HepG2 (cell line): ENCODE results near the gene CHDH. TPM values are rescaled to one million over a fixed set of nuclear protein-coding genes. Genes with fewer than 3 reads are reported as not detected.
A peak's percentile ranks its signal among the peaks of the same experiment; 100 is the strongest.

ENCODE experiments used
- ATRX ChIP-seq: sonication (generic); formaldehyde crosslinking; IDR thresholded peaks from 2 replicates; pipeline ENCODE4 v1.4.0; 2020; ENCODE audit warnings: missing genetic modification reagents, borderline replicate concordance
- CBX2 ChIP-seq, 2 experiments: fragments of 200-600 bp in 1 of 2; sonication (generic); formaldehyde crosslinking in 1 of 2; IDR thresholded peaks; 2 replicates each; pipeline versions ENCODE4 v1.7.0 to v1.8.1; 2018 to 2022; ENCODE audit warnings: low read depth in 2 of 2, low read length in 1 of 2, mild to moderate bottlenecking in 1 of 2, missing genetic modification reagents in 1 of 2
- CENPX ChIP-seq: sonication (generic); formaldehyde crosslinking; IDR thresholded peaks from 2 replicates; pipeline ENCODE4 v1.9.0; 2021; ENCODE audit warnings: mild to moderate bottlenecking, missing genetic modification reagents, moderate library complexity
- GFI1 ChIP-seq: sonication (generic); formaldehyde crosslinking; IDR thresholded peaks from 2 replicates; pipeline ENCODE4 v1.5.0; 2020; ENCODE audit warnings: missing genetic modification reagents, mild to moderate bottlenecking, borderline replicate concordance
- GTF3A ChIP-seq: sonication (generic); formaldehyde crosslinking; conservative IDR thresholded peaks from 2 replicates; pipeline ENCODE4 v1.4.0; 2020; ENCODE audit warnings: mild to moderate bottlenecking, missing genetic modification reagents
- HNRNPL ChIP-seq: fragments of 200-400 bp; formaldehyde crosslinking; IDR thresholded peaks from 2 replicates; pipeline ENCODE4 v1.6.1; 2017; ENCODE audit warnings: mild to moderate bottlenecking, low read depth, low read length
- IKZF4 ChIP-seq: sonication (generic); formaldehyde crosslinking; IDR thresholded peaks from 2 replicates; pipeline ENCODE4 v1.5.1; 2020; ENCODE audit warnings: borderline replicate concordance, mild to moderate bottlenecking, low read depth, missing genetic modification reagents; ENCODE audit errors: not compliant biosample characterization
- POLR2A ChIP-seq, 2 experiments: IDR thresholded peaks; 2 replicates each; pipeline ENCODE4 v1.6.1; 2011; ENCODE audit warnings: low read depth in 2 of 2, low read length in 2 of 2, mild to moderate bottlenecking in 1 of 2, moderate library complexity in 1 of 2; ENCODE audit not compliant: insufficient read depth in 1 of 2
- SIX1 ChIP-seq: sonication (generic); formaldehyde crosslinking; IDR thresholded peaks from 2 replicates; pipeline ENCODE4 v1.4.0; 2020; ENCODE audit warnings: missing genetic modification reagents, borderline replicate concordance
- SMAD3 ChIP-seq: sonication (generic); formaldehyde crosslinking; IDR thresholded peaks from 2 replicates; pipeline ENCODE4 v1.4.0; 2020; ENCODE audit warnings: missing genetic modification reagents
- SOX13 ChIP-seq, 3 experiments: fragments of 450-650 bp in 1 of 3; sonication (generic) in 1 of 3; formaldehyde crosslinking in 1 of 3; IDR thresholded peaks in 2 of 3; conservative IDR thresholded peaks in 1 of 3; 2 replicates each; pipeline versions ENCODE4 v1.5.0 to v1.6.1; 2016 to 2020; ENCODE audit warnings: antibody characterized with exemption in 1 of 3, mild to moderate bottlenecking in 1 of 3, missing compliant biosample characterization in 1 of 3, missing genetic modification reagents in 1 of 3, moderate library complexity in 1 of 3
- U2AF1 ChIP-seq: fragments of 200-400 bp; formaldehyde crosslinking; optimal IDR thresholded peaks from 2 replicates; pipeline ENCODE3; 2017; ENCODE audit warnings: mild to moderate bottlenecking, low read depth, low read length
- ZC3H4 ChIP-seq: sonication (generic); formaldehyde crosslinking; IDR thresholded peaks from 2 replicates; pipeline ENCODE4 v1.4.0; 2020; ENCODE audit warnings: missing genetic modification reagents, borderline replicate concordance
- ZNF205 ChIP-seq: IDR thresholded peaks from 2 replicates; pipeline ENCODE4 v1.6.1; 2018; ENCODE audit warnings: missing biosample characterization, missing genetic modification reagents
- ZNF335 ChIP-seq: sonication (generic); formaldehyde crosslinking; IDR thresholded peaks from 2 replicates; pipeline ENCODE4 v1.4.0; 2020; ENCODE audit warnings: missing genetic modification reagents
- ZNF562 ChIP-seq: sonication (generic); formaldehyde crosslinking; IDR thresholded peaks from 2 replicates; pipeline ENCODE4 v1.8.0; 2022; ENCODE audit warnings: missing genetic modification reagents, borderline replicate concordance
- ZNF768 ChIP-seq: sonication (generic); formaldehyde crosslinking; IDR thresholded peaks from 2 replicates; pipeline ENCODE4 v1.4.0; 2020; ENCODE audit warnings: missing genetic modification reagents
- ZNF777 ChIP-seq: sonication (generic); formaldehyde crosslinking; IDR thresholded peaks from 2 replicates; pipeline ENCODE4 v1.4.0; 2020; ENCODE audit warnings: missing genetic modification reagents
- polyA plus RNA-seq, 8 experiments: library from polyadenylated mRNA; depleted of rRNA in 3 of 8; stranded (reverse) in 7 of 8; unstranded in 1 of 8; fragments of >200 nt; fragmentation: Illumina TruSeq in 4 of 8; extraction: Trizol in 4 of 8; gene quantifications; 2 replicates each; pipeline versions ENCODE4 v1.2.1 to v1.2.3, GENCODE V29; 2011 to 2016; ENCODE audit warnings: low read depth in 4 of 8, missing spikeins in 1 of 8, mixed read lengths in 1 of 8; ENCODE audit not compliant: insufficient read depth in 1 of 8
- total RNA-seq, 5 experiments: library from RNA; depleted of rRNA; stranded (reverse); fragments of >200 nt; fragmentation: Illumina TruSeq; extraction: Trizol; gene quantifications; 2 replicates each; pipeline ENCODE4 v1.2.3, GENCODE V29; 2016; ENCODE audit warnings: low read depth in 1 of 5
- TF ChIP-seq, protein P1 (sequence below): sonication (generic); formaldehyde crosslinking; IDR thresholded peaks from 2 replicates; pipeline ENCODE4 v1.8.1; 2023; ENCODE audit warnings: mild to moderate bottlenecking, inconsistent platforms, moderate library complexity, missing genetic modification reagents, borderline replicate concordance
- TF ChIP-seq, protein P2 (sequence below): sonication (generic); formaldehyde crosslinking; IDR thresholded peaks from 2 replicates; pipeline ENCODE4 v1.4.0; 2020; ENCODE audit warnings: missing genetic modification reagents, borderline replicate concordance
- TF ChIP-seq, protein P3 (sequence below): sonication (generic); formaldehyde crosslinking; IDR thresholded peaks from 2 replicates; pipeline ENCODE4 v1.4.0; 2020; ENCODE audit warnings: missing genetic modification reagents

CHDH gene
- total and polyA plus RNA-seq, 2 of the 13 experiments (the other 11 are each of a cell fraction or from before 2014, with no cell fraction given), result 28.1 to 48.9 TPM

DNA sequence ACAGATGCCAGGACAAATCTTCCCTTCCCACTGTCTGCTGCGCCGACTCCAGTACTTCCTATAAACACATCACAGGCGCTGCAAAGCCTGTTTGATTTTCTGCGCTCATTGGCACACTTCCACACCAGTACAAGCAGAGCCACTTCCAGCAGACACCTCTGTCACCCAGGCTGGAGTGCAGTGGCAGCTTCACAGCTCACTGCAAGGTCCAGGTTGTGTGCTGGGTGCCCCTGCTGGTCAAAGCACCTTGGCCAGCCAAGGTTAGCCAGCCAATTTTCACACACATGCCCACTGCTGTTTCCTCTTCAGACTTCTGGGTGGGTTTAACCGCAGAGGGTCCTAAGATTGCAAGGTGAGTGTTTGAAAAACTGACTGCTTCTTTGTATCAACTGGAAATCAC is 4.9 kb downstream of the CHDH start (continued):
- TF ChIP-seq ZNF205 (CRISPR knock-in tag) (peak; percentile 95), GFI1 (CRISPR knock-in tag) (no peak), IKZF4 (CRISPR knock-in tag) (no peak), SMAD3 (CRISPR knock-in tag) (no peak), POLR2A (IDR thresholded peaks at IDR 0.05; ENCODE audit: insufficient read depth in 1 of 2, low read depth in 2 of 2, low read length in 2 of 2) (peak in 1 of 2 experiments; percentile 37; a peak in 1 of 4 replicates), GTF3A (no peak), ZNF768 (no peak), SIX1 (no peak), SOX13 (IDR thresholded peaks at IDR 0.05) (no peak), SOX13 (CRISPR knock-in tag; conservative IDR thresholded peaks at IDR 0.05 in 1 of 2, IDR thresholded peaks at IDR 0.05 in 1 of 2) (no peak), HNRNPL (peak; percentile 74; the same call in 1 of the 2 replicates), U2AF1 (no peak), ZNF777 (CRISPR knock-in tag) (no peak), CBX2 (IDR thresholded peaks at IDR 0.05; ENCODE audit: low read depth, low read length) (no peak), CBX2 (CRISPR knock-in tag; IDR thresholded peaks at IDR 0.05; ENCODE audit: low read depth) (no peak), ZNF562 (no peak), CENPX (CRISPR knock-in tag) (no peak), ZC3H4 (CRISPR knock-in tag) (no peak), ATRX (no peak), ZNF335 (CRISPR knock-in tag) (no peak)
- TF ChIP-seq, protein P1, sequence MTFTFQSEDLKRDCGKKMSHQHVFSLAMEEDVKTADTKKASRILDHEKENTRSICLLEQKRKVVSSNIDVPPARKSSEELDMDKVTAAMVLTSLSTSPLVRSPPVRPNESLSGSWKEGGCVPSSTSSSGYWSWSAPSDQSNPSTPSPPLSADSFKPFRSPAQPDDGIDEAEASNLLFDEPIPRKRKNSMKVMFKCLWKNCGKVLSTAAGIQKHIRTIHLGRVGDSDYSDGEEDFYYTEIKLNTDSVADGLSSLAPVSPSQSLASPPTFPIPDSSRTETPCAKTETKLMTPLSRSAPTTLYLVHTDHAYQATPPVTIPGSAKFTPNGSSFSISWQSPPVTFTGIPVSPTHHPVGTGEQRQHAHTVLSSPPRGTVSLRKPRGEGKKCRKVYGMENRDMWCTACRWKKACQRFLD, result no peak
- TF ChIP-seq, protein P2, sequence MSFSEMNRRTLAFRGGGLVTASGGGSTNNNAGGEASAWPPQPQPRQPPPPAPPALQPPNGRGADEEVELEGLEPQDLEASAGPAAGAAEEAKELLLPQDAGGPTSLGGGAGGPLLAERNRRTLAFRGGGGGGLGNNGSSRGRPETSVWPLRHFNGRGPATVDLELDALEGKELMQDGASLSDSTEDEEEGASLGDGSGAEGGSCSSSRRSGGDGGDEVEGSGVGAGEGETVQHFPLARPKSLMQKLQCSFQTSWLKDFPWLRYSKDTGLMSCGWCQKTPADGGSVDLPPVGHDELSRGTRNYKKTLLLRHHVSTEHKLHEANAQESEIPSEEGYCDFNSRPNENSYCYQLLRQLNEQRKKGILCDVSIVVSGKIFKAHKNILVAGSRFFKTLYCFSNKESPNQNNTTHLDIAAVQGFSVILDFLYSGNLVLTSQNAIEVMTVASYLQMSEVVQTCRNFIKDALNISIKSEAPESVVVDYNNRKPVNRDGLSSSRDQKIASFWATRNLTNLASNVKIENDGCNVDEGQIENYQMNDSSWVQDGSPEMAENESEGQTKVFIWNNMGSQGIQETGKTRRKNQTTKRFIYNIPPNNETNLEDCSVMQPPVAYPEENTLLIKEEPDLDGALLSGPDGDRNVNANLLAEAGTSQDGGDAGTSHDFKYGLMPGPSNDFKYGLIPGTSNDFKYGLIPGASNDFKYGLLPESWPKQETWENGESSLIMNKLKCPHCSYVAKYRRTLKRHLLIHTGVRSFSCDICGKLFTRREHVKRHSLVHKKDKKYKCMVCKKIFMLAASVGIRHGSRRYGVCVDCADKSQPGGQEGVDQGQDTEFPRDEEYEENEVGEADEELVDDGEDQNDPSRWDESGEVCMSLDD (CRISPR knock-in tag), result no peak
- TF ChIP-seq, protein P3, sequence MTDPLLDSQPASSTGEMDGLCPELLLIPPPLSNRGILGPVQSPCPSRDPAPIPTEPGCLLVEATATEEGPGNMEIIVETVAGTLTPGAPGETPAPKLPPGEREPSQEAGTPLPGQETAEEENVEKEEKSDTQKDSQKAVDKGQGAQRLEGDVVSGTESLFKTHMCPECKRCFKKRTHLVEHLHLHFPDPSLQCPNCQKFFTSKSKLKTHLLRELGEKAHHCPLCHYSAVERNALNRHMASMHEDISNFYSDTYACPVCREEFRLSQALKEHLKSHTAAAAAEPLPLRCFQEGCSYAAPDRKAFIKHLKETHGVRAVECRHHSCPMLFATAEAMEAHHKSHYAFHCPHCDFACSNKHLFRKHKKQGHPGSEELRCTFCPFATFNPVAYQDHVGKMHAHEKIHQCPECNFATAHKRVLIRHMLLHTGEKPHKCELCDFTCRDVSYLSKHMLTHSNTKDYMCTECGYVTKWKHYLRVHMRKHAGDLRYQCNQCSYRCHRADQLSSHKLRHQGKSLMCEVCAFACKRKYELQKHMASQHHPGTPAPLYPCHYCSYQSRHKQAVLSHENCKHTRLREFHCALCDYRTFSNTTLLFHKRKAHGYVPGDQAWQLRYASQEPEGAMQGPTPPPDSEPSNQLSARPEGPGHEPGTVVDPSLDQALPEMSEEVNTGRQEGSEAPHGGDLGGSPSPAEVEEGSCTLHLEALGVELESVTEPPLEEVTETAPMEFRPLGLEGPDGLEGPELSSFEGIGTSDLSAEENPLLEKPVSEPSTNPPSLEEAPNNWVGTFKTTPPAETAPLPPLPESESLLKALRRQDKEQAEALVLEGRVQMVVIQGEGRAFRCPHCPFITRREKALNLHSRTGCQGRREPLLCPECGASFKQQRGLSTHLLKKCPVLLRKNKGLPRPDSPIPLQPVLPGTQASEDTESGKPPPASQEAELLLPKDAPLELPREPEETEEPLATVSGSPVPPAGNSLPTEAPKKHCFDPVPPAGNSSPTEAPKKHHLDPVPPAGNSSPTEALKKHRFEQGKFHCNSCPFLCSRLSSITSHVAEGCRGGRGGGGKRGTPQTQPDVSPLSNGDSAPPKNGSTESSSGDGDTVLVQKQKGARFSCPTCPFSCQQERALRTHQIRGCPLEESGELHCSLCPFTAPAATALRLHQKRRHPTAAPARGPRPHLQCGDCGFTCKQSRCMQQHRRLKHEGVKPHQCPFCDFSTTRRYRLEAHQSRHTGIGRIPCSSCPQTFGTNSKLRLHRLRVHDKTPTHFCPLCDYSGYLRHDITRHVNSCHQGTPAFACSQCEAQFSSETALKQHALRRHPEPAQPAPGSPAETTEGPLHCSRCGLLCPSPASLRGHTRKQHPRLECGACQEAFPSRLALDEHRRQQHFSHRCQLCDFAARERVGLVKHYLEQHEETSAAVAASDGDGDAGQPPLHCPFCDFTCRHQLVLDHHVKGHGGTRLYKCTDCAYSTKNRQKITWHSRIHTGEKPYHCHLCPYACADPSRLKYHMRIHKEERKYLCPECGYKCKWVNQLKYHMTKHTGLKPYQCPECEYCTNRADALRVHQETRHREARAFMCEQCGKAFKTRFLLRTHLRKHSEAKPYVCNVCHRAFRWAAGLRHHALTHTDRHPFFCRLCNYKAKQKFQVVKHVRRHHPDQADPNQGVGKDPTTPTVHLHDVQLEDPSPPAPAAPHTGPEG (CRISPR knock-in tag), result no peak
